Measurements from ENCODE around the gene NUBP2. TPM values are rescaled to one million over a fixed set of nuclear protein-coding genes. Genes with fewer than 3 reads are reported as not detected.

NUBP2 gene
- total RNA-seq, 1 donor from 2014 or later, result 81.6 TPM

DNA sequence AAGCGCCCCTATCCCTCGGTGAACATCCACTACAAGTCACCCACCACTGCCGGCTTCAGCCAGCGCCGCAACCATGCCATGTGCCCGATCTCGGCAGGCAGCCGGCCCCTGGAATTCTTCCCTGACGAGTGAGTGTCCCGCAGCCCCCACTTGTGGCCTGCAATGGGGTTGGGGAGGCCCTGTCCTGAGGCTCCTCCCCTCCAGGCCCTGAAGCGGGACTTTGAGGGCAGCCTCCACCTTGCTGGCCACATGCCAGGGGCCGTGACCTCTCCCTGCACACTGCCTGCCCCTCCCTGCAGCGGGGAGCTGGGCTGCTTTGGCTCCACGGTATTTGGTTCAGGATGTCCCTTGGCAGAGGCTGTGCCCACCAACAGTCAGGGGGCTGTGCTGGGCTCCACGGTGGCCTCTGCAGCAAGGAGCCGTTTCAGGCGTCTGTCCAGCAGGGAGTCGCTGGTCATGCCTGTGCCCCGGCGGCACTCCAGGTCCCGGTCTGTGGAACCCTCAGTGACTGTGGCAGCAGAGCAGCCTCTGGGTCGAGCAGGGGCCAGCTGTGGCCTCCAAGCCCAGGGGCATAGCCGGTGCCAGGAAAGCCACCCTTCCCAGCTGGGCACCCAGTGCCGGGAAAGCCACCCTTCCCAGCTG lies 19.8 kb upstream of the NUBP2 start:
- intact Hi-C loops (cut with micrococcal nuclease), result no loop called here
- no peaks in the 10 kb centered on the region for H3K4me1 Mint-ChIP-seq (ENCODE audit: low read depth)
- no peaks in the 10 kb centered on the region for H3K9me3 Mint-ChIP-seq
- DNase-seq (ENCODE audit: low spot score), result no peak
- no peak overlapping the region for H3K4me3 Mint-ChIP-seq
- no peak overlapping the region for H3K27ac Mint-ChIP-seq
- no peaks in the 10 kb centered on the region for H3K27me3 Mint-ChIP-seq (ENCODE audit: insufficient read depth)
- H3K36me3 Mint-ChIP-seq (ENCODE audit: low read depth), result peaks cover 6% of the 10 kb centered on the region

DNA sequence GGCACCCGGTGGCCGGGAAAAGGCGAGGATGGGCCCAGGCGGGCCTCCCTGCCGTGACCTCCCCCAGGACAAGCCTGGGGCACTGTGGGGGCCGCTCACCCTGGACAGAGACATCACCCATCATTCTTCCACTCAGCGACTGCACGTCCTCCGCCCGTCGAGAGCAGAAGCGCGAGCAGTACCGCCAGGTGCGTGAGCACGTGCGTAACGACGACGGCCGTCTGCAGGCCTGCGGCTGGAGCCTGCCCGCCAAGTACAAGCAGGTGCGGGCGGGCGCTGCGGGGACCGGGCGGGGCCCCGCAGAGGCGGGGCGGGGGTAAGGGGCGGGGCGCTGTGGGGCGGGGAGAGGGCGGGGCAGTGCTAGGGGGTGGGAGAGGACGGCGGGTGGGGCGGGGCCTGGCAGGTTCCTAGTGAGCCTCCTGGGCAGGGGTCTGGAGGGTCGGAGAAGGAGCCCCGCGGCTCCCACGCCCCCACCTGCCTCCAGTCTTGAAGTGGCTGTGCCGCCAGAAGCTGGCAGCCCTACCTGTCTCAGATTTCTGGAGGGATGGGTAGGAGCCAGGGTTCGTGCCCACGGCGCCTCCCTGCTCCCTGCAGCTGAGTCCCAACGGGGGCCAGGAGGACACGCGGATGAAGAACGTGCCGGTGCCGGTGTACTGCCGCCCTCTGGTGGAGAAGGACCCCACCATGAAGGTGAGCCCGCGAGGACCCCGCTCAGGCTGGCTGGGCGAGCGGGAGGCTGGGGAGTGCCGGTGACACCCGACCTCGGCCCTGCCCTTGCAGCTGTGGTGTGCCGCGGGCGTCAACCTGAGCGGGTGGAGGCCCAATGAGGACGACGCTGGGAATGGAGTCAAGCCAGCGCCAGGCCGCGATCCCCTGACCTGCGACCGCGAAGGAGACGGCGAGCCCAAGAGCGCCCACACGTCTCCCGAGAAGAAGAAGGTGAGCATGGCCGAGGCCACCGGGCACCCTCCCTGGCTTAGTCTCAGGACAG lies 18.9 kb upstream of the NUBP2 start:
- Mint-ChIP-seq H3K27ac (no peak overlapping the region), H3K4me3 (no peak overlapping the region), H3K27me3 (ENCODE audit: insufficient read depth) (no peaks in the 10 kb centered on the region), H3K36me3 (ENCODE audit: low read depth) (peaks cover 7% of the 10 kb centered on the region), H3K4me1 (ENCODE audit: low read depth) (no peaks in the 10 kb centered on the region), H3K9me3 (no peaks in the 10 kb centered on the region)
- intact Hi-C loops (cut with micrococcal nuclease), result no loop called here
- no peak for DNase-seq (ENCODE audit: low spot score)

DNA sequence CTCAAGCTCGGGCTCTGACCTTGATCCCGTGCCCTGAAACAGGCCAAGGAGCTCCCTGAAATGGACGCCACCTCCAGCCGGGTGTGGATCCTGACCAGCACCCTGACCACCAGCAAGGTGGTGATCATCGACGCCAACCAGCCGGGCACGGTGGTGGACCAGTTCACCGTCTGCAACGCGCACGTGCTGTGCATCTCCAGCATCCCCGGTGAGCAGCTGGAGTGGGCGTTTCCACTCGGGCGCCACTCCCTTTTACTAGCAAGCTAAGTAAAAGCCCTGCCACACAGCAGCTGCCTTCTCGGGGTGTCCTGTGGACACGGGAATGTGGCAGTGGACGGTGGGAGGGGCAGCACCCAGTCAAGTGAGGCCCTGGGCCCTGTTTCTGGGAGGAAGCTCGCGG lies 17.8 kb upstream of the NUBP2 start:
- intact Hi-C loops (cut with micrococcal nuclease), result no loop called here
- Mint-ChIP-seq H3K4me1 (ENCODE audit: low read depth) (no peaks in the 10 kb centered on the region), H3K27me3 (ENCODE audit: insufficient read depth) (no peaks in the 10 kb centered on the region), H3K4me3 (no peak overlapping the region), H3K36me3 (ENCODE audit: low read depth) (peaks cover 6% of the 10 kb centered on the region), H3K27ac (no peak overlapping the region), H3K9me3 (no peaks in the 10 kb centered on the region)
- no peak for DNase-seq (ENCODE audit: low spot score)

DNA sequence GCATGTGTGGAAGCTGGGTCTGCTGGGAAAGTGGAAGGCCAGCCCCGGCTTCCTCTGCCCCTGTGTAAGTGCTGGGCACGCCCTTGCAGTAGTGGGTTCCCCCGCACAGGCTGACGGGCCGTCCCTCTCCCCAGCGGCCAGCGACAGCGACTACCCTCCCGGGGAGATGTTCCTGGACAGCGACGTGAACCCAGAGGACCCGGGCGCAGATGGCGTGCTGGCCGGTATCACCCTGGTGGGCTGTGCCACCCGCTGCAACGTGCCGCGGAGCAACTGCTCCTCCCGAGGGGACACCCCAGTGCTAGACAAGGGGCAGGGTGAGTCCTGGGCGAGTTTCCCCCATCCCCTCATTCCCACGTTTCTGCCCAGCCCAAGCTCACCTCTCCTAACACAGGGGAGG lies 16.9 kb upstream of the NUBP2 start:
- intact Hi-C loops (cut with micrococcal nuclease), result no loop called here
- no peak overlapping the region for H3K4me3 Mint-ChIP-seq
- no peaks in the 10 kb centered on the region for H3K27me3 Mint-ChIP-seq (ENCODE audit: insufficient read depth)
- DNase-seq (ENCODE audit: low spot score), result no peak
- H3K27ac Mint-ChIP-seq, result no peak overlapping the region
- H3K9me3 Mint-ChIP-seq, result no peaks in the 10 kb centered on the region
- H3K36me3 Mint-ChIP-seq (ENCODE audit: low read depth), result peaks cover 10% of the 10 kb centered on the region
- no peaks in the 10 kb centered on the region for H3K4me1 Mint-ChIP-seq (ENCODE audit: low read depth)

DNA sequence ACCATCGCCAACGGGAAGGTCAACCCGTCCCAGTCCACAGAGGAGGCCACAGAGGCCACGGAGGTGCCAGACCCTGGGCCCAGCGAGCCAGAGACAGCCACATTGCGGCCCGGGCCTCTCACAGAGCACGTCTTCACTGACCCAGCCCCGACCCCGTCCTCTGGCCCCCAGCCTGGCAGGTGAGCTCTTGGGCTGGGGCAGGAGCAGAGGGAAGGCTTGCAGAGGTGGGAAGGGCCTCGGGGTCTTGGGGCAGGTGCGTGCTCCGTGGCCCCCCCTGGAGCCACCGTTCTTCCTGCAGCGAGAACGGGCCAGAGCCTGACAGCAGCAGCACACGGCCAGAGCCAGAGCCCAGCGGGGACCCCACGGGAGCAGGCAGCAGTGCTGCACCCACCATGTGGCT lies 16.5 kb upstream of the NUBP2 start:
- intact Hi-C loops (cut with micrococcal nuclease), result no loop called here
- Mint-ChIP-seq H3K36me3 (ENCODE audit: low read depth) (peaks cover 10% of the 10 kb centered on the region), H3K4me3 (no peak overlapping the region), H3K9me3 (no peaks in the 10 kb centered on the region), H3K4me1 (ENCODE audit: low read depth) (no peaks in the 10 kb centered on the region), H3K27me3 (ENCODE audit: insufficient read depth) (no peaks in the 10 kb centered on the region), H3K27ac (no peak overlapping the region)
- DNase-seq (ENCODE audit: low spot score), result no peak

DNA sequence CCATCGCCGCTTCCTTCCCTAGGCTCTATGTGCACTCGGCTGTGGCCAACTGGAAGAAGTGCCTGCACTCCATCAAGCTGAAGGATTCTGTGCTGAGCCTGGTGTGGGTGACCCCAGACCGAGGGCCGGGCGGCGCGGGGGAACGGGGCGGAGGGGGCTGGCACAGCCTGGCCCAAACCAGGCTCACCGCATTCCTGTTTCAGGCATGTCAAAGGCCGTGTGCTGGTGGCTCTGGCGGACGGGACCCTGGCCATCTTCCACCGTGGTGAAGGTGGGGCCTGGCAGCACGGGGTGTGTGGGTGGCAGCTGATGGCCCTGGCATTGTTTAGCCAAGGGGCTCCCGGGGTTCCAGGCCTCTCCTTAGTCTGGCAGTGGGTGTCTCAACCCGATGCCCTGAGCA lies 16.1 kb upstream of the NUBP2 start:
- intact Hi-C loops (cut with micrococcal nuclease), result no loop called here
- no peak overlapping the region for H3K4me3 Mint-ChIP-seq
- H3K27me3 Mint-ChIP-seq (ENCODE audit: insufficient read depth), result no peaks in the 10 kb centered on the region
- no peak for DNase-seq (ENCODE audit: low spot score)
- H3K4me1 Mint-ChIP-seq (ENCODE audit: low read depth), result peaks cover under 1% of the 10 kb centered on the region
- peaks cover 10% of the 10 kb centered on the region for H3K36me3 Mint-ChIP-seq (ENCODE audit: low read depth)
- H3K9me3 Mint-ChIP-seq, result no peaks in the 10 kb centered on the region
- no peak overlapping the region for H3K27ac Mint-ChIP-seq

DNA sequence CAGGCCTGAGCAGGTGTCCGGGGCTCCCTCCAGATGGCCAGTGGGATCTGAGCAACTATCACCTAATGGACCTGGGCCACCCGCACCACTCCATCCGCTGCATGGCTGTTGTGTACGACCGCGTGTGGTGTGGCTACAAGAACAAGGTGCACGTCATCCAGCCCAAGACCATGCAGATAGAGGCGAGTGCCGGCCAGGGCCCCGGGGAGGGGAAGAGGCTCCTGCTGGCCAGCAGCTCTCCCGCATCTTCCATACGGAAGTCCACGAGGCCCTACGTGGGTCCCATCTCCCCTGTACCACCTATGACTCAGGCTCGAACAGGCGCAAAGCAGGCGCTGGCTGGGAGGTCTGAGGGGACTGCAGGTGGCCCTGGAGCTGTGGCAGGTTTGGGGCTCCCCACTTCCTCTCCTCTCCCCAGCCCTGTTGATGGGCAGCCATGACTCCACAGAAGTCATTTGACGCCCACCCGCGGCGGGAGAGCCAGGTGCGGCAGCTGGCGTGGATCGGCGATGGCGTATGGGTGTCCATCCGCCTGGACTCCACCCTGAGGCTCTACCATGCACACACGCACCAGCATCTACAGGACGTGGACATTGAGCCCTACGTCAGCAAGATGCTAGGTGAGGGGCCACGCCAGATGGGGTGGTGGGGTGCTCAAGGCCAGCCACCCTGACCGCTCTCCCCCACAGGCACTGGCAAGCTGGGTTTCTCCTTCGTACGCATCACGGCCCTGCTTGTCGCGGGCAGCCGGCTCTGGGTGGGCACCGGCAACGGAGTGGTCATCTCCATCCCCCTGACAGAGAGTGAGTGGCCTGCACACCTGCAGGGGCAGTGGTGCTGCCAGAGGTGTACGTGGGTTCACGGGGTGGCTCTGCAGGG lies 15.4 kb upstream of the NUBP2 start:
- Mint-ChIP-seq H3K4me3 (no peak overlapping the region), H3K36me3 (ENCODE audit: low read depth) (peaks cover 17% of the 10 kb centered on the region)
- DNase-seq (ENCODE audit: low spot score), result no peak

DNA sequence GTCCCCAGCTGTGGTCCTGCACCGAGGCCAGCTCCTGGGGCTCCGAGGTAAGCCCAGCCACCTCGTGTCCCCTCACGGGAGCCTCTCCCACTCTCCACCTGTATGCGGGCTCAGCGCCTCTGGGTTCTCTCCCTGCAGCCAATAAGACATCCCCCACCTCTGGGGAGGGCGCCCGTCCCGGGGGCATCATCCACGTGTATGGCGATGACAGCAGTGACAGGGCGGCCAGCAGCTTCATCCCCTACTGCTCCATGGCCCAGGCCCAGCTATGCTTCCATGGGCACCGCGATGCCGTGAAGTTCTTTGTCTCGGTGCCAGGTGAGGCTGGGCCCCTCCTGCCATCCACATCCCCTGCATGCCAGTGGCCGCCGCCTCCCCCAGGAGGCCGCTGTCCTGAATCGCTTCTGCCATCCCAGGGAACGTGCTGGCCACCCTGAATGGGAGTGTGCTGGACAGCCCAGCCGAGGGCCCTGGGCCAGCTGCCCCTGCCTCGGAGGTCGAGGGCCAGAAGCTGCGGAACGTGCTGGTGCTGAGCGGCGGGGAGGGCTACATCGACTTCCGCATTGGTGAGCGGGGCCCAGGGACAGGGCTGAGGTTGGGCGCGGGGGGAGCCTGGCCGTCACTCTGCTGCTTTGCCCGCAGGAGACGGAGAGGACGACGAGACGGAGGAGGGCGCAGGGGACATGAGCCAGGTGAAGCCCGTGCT lies 14.5 kb upstream of the NUBP2 start:
- DNase-seq (ENCODE audit: low spot score), result no peak
- intact Hi-C loops (cut with micrococcal nuclease), result no loop called here
- H3K27me3 Mint-ChIP-seq (ENCODE audit: insufficient read depth), result no peaks in the 10 kb centered on the region
- H3K4me1 Mint-ChIP-seq (ENCODE audit: low read depth), result peaks cover 8% of the 10 kb centered on the region
- H3K27ac Mint-ChIP-seq, result no peak overlapping the region
- peaks cover 19% of the 10 kb centered on the region for H3K36me3 Mint-ChIP-seq (ENCODE audit: low read depth)
- no peak overlapping the region for H3K4me3 Mint-ChIP-seq
- H3K9me3 Mint-ChIP-seq, result no peaks in the 10 kb centered on the region

More for the DNA sequence above, 15.4 kb upstream of the NUBP2 start:
- Mint-ChIP-seq H3K27me3 (ENCODE audit: insufficient read depth) (no peaks in the 10 kb centered on the region), H3K27ac (no peak overlapping the region), H3K9me3 (no peaks in the 10 kb centered on the region), H3K4me1 (ENCODE audit: low read depth) (peaks cover 7% of the 10 kb centered on the region)
- intact Hi-C loops (cut with micrococcal nuclease), result no loop called here

DNA sequence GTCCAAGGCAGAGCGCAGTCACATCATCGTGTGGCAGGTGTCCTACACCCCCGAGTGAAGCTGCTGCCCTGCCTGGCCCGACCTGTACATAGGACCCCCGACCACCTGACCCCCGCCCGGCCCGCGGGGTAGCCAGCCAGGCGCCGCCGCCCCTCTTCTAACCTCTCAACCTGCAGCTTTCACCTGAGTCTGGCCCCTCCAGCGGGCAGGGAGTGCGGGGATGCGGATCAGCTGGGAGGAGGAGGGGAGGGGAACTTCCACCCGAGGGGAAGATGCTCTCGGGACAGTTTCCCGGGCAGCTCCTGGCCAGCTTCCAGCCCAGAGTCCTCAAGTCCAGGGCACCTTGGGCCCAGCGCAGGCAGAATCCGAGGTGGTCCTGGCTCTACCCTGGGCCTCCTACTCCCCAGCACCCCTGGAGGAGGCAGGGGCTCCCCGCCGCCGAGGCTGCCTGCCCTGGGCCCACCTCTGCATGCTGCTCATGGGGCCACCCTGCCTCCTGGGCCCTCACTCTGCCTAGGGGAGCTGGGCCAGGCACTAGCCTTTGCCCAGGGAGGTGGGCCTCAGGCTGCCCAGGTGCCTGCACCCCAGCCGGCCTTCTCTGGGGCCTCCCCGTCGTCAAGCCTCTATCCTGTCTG lies 13.9 kb upstream of the NUBP2 start:
- H3K4me1 Mint-ChIP-seq (ENCODE audit: low read depth), result peaks cover 8% of the 10 kb centered on the region
- DNase-seq (ENCODE audit: low spot score), result no peak
- no peak overlapping the region for H3K27ac Mint-ChIP-seq
- H3K9me3 Mint-ChIP-seq, result no peaks in the 10 kb centered on the region
- H3K4me3 Mint-ChIP-seq, result no peak overlapping the region
- no peaks in the 10 kb centered on the region for H3K27me3 Mint-ChIP-seq (ENCODE audit: insufficient read depth)
- peaks cover 19% of the 10 kb centered on the region for H3K36me3 Mint-ChIP-seq (ENCODE audit: low read depth)
- intact Hi-C loops (cut with micrococcal nuclease), result no loop called here

DNA sequence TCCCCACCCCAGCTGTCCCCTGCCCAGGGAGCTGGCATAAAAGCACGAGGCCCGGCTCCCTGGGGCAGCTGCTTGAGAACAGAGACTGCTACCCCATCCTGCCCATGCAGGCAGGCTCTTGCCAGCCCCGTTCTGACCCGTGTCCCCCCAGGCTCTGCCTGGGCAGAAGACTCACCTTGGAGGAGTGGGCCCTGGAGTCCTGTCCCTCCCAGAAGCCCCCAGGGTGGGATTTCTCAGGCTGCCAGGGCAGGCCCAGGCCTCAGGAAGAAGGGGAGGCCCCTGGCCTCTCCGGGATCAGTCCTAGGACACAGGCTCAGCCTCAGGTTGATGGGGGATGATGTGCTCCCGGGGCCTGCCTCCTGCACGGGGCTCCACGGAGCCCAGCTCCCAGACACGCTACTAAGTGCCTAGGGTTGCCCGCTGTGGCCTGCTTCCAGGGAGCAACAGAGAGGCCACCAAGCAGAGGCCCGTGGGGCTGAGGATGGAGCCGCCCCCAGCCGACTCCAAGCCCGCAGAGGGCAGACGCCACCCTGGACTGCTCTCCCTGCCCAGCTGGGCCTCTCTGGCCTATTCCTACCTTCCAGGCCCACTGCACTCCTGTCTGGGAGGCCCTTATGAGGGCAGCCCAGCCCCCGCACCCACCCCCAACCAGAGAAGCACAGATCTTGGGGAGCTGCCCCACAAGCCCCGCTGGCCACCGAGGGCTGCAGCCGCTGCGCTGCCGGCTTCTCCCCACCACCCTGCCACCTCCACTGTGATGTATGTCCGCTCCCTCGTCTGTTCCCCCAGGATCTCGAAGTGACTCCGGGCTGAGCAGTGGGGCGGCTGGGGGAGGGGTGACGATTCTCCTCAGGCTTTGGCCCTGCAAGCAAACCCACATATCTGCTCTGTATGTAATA lies 13.1 kb upstream of the NUBP2 start:
- DNase-seq (ENCODE audit: low spot score), result no peak
- peaks cover 19% of the 10 kb centered on the region for H3K36me3 Mint-ChIP-seq (ENCODE audit: low read depth)
- intact Hi-C loops (cut with micrococcal nuclease), result loop anchor here (5.0 kb wide), 1 partner anchor 62 kb away; the partner anchor contains the start of gene MAPK8IP3
- peak overlapping the region; percentile 100 for H3K4me3 Mint-ChIP-seq
- H3K9me3 Mint-ChIP-seq, result no peaks in the 10 kb centered on the region
- no peaks in the 10 kb centered on the region for H3K27me3 Mint-ChIP-seq (ENCODE audit: insufficient read depth)
- H3K4me1 Mint-ChIP-seq (ENCODE audit: low read depth), result peaks cover 8% of the 10 kb centered on the region
- H3K27ac Mint-ChIP-seq, result no peak overlapping the region
